ENCODE data around the gene GALNT2.

GRCh38 chr1:230132758-230133157 is 65.7 kb downstream of the GALNT2 start:
- TF ChIP-seq IRF1 (CRISPR knock-in tag; IDR thresholded peaks at IDR 0.05; ENCODE audit: borderline replicate concordance), result no peak
- no peak for TF ChIP-seq CHD4 (IDR thresholded peaks at IDR 0.05; ENCODE audit: insufficient read depth, insufficient replicate concordance, low read depth, low read length, poor library complexity, severe bottlenecking)
- TF ChIP-seq ZNF175 (CRISPR knock-in tag; IDR thresholded peaks at IDR 0.05; ENCODE audit: low read depth), result no peak
- no peak for TF ChIP-seq RFX1 (IDR thresholded peaks at IDR 0.05)
- TF ChIP-seq PHF20 (IDR thresholded peaks at IDR 0.05; ENCODE audit: partially characterized antibody), result no peak
- no peak for TF ChIP-seq RFX5 (IDR thresholded peaks at IDR 0.05; ENCODE audit: low read depth, low read length)
- no peak for TF ChIP-seq CTCF (IDR thresholded peaks at IDR 0.05 in 2 of 3, conservative IDR thresholded peaks at IDR 0.05 in 1 of 3; ENCODE audit: insufficient read depth in 2 of 3, low read depth in 1 of 3, low read length in 3 of 3)
- TF ChIP-seq E2F6 (IDR thresholded peaks at IDR 0.05; ENCODE audit: borderline replicate concordance in 1 of 2, extremely low read depth in 1 of 2, insufficient read depth in 1 of 2, insufficient read length in 1 of 2, low read depth in 1 of 2, low read length in 1 of 2, poor library complexity in 1 of 2, severe bottlenecking in 1 of 2), result no peak

All from K562 (cell line).